Renal pelvis (tissue), 4 donors: ENCODE results near the gene RFX3. TPM values are rescaled to one million over a fixed set of nuclear protein-coding genes. Genes with fewer than 3 reads are reported as not detected.

Experiments used
- DNase-seq: peaks from one replicate; pipeline ENCODE4 v3.0.0-alpha.2; 2013
- polyA plus RNA-seq, 3 donors: library from polyadenylated mRNA; unstranded; fragments of 120-200 nt; gene quantifications; one replicate each; pipeline ENCODE4 v1.2.1, GENCODE V29; 2013; ENCODE audit not compliant: insufficient read length in 3 of 3

The RFX3 gene
- polyA plus RNA-seq, 3 donors = 14.0 to 21.3 (median 18.8) TPM

DNA sequence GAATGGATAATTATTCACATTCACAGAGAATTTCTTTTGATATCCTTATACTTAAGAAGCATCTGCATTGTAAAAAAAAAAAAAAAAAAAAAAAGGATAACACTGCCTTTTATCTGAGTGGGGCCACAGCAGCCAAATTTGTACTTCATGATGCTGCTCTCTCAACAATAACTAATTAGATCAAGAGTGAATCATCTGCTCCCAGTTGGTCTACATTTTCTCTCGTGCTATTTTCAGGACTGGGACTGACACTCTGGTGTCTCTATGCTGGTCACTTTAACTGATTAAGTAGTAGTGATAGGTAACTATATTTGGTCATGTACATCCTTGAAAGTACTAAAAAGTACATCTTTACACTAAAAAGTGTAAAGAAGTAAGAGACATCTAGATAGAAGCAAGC lies 90.1 kb downstream of the RFX3 start:
- no peak for DNase-seq

DNA sequence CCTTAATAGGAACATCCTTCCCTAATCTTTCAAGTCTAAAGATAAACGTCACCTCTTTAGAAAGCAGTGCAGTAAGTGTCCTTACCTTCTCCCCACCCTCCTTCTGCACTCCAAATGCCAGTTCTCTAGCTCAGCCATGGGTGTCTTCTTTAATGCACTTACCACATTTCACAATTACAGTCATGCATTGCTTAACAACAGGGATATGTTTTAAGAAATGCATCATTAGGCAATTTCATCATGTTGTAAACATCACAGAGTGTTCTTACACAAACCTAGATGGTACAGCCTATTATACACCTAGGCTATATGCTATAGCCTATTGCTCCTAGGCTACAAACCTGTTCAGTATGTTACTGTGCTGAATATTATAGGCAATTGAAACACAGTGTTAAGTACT lies 91.2 kb downstream of the RFX3 start:
- DNase-seq = no peak

DNA sequence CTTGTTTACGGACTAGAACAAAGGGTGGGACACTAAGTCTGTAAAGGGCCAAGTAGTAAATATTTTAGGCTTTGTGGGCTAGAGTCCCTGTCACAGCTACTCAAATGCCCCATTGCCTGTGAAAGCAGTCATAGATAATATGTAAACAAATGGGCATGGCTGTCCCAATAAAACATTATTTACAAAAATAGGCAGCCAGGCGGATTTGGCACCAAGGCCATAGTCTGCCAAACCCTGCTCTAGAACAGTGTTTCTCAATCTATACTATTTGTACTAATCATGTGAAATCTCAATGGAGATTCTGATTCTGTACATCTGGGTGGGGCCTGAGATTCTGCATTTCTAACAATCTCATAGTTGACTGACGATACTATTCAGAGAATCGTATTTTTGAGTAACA lies 92.0 kb downstream of the RFX3 start:
- DNase-seq = no peak

DNA sequence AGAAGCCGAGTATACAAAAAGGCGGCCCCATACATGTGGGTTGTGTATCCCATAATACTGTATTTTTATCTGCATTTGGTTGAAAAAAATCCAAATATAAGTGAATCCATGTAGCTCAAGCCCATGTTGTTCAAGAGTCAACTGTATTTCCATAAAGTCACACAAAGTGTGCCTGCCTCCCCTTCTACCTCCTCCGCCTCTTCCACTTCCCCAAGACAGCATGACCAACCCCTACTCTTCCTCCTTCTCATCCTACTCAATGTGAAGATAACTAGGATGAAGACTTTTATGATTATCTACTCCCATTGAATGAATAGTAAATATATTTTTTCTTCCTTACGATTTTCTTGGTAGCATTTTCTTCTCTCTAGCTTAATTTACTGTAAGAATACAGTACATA lies 92.7 kb downstream of the RFX3 start:
- no peak for DNase-seq

DNA sequence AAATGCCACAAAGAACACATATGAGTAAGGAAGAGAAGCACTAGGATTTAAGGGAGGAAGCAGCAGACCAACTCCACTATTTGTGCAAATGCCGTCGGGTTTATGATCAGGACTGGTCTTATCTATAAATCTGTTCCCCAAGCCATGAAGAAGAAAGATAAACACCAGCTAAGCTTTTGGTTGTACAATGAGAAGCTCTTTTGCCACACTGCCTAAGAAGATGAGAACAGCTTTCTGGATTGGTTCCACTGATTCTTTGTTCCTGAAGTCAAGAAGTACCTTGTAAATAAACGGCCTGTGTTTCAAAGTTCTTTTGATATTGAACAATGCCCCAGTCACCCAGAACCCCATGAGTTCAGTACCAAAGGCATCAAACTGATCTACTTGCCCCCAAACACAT lies 93.9 kb downstream of the RFX3 start:
- no peak for DNase-seq

DNA sequence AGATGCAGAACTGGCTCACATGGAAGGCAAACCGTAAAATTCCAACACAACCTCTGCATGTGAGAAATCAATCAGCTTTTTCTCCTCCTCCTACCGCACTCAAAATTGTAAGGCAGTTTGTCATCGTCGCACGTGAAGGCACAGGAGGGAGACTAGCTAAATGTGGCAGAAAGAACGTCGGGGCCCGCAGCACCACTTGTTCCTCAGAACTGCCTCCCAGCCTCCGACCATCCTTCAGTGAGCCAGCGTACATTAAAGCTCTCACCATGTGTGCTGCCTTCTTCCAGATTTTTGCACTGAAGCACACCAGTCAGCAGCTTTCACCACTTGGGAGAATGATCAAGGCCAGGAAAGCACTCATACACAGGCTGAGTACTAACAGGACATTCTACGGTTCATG lies 105.9 kb downstream of the RFX3 start:
- no peak for DNase-seq

DNA sequence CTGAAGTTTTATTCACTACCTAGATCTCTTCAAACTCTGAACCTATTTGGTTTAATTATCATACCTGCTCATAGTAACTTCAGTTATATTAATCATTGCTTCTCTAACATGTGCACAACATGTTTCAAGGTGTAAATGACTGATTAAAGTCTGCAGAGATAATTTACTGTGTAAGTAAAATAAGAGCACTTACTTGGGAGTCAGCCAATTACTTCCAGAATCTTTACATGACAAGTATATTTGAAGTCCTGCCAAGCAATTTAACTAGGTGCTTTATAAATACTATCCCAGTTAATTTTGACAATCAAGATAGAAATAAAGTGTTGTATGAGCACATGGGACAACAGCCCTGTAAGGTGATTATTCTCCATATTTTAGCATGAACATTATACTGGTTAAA lies 109.9 kb downstream of the RFX3 start:
- DNase-seq = no peak

DNA sequence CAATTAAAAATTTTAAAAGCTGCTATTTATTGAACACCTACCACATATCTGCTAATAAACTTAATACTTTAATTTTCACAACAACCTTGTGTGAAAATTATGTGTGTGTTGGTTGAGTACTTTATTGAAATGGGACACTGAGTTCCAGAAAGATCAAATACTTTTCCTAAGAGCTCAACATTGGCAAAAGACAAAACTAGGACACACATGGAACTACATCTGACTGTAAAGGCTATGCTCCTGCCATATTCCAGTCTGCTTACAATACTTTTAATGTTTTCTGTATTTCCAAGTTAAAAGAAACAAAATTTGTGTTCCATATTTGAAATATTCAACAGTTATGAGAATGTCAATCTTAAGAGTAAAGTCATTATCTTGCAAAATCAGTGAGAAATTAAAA lies 111.8 kb downstream of the RFX3 start:
- no peak for DNase-seq

DNA sequence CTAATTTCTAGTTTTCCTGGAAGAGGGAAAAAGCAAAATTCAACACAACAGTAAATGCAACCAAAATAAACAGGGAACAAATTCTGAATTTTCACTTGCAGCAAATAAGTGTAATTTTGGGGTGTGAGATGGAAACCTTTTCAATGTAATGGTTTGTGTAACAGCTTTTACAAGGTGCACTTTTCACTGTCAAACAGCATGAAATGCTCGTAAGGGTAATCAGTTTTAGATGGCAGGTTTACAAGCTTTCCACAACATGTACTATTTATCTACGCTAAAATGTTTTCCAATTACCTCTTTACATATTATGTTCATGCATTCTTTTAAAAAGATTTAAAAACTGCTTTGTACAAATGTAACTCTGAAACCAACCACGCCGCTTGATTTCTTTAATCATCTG lies 115.3 kb downstream of the RFX3 start:
- no peak for DNase-seq

DNA sequence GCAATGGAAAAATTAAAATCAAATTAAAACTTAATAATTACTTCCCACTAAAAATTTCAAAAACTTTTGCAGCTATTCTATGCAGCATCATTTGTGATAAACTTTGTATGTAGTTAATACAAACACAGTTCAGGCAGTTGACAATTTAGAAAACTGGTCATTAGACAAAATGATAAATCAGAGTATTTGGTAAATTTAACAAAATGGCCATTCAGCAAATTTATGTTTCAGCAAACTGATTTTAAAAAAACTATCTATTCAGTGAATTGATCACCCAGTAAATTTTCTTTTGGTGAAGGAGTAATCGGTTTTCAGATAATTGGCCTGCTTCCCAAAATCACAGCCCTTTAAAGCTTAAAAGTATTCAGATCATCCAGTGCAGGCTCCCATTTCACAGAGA lies 116.3 kb downstream of the RFX3 start:
- DNase-seq = no peak

DNA sequence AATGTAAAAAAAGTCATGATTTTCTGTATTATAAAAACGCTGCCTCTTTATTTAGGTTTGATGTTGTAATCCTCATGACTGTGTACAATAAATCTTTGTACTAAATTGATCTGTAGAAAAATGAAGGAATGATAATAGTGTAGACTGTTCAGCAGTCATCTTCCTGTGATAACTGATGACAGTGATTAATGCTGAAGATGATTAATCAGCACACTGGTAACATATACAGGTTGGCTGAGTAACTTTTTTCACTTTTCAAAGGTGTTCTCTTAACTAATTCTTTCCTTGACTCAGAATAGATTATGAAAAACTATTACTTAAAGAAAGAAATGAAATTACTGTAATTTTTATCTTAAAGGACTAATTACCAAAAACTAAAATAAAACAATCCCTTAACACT lies 122.5 kb downstream of the RFX3 start:
- DNase-seq = no peak

DNA sequence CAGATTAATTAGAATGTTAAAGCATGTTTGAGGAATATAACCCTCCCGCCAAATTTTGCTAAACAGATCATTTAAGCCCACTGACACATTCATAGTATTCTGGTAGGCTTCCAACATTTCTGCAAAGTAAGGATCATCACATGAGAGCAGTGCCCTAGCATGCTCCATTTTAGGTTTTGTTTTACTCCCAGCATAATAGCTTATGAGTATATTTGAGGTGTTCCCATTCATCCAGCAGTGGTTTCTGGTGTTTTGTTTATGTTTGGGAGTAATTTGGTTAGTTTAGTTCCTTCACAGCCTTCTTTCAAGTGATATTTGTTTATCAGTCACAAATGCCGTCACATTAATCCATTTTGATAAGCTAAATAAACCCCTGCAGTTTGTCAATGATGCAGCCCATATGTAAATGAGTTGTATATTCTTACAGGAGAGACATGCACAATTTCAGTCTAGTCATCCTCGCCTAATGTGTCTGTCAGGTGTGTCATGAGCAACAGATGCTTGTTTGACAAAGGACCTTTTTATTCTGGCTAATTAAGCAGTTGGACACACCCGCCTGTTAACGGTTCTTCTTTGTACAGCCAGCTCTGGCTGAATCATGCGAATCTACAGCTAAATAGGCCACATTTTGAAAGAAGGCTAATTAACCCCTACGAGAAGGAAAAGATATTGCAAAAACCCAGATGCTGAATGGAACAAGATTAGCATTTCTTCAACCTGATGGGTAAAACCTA lies 124.4 kb downstream of the RFX3 start:
- DNase-seq = no peak

DNA sequence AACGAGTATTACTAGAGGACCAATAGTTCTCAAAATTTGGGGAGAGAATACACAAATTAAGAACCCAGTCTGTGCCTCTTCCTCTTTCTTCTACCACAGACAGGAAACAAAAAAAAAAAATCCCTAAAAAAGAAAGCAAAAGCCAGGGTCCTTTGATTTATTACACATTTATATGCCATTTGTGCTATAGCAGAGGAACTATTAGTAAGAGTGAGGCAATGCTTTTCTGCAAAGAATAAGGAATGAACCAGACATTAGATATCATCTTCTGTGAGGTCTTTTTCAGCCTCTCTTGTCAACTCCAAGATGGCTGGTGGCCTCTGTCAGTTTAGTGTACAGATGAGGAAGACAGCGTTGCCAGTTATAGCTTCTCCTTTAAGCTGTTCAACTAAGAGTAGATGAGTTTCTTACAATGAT lies 127.6 kb downstream of the RFX3 start:
- no peak for DNase-seq

DNA sequence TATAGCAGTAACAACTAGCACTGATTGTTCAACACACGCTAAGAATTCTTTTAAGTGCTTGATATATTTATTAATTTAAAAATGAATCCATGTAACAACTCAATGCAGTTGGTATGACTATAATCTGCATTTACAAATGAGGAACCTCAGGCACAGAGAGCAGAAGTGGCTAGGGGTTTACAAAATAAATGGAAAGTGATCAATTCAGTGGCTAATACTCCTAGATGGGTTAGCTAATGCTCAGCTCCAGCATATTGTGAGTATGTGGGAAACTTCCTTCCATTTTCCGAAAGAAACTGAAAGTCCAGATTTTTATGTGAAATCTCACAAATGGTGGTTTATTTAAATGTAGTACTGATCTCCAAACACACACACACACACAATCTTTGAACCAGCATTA lies 128.0 kb downstream of the RFX3 start:
- no peak for DNase-seq

DNA sequence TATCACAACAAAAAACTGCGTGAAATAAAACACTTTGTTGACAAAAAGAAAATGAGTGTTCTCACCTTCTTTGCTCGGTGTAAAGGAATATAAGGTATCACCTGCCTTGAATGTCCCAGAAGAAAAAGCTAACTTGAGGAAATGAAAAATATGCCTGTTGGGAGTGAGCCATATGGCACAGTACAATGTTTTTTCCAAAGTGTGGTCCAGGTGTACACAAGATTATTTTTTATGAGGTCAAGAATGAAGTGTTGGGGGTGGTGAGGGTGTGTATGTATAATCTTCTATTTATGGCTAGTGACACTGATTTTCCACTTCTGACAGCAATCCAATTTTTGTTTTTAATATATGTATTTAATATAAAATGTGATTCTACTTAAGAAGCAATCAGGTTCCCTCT lies 134.4 kb downstream of the RFX3 start:
- no peak for DNase-seq

DNA sequence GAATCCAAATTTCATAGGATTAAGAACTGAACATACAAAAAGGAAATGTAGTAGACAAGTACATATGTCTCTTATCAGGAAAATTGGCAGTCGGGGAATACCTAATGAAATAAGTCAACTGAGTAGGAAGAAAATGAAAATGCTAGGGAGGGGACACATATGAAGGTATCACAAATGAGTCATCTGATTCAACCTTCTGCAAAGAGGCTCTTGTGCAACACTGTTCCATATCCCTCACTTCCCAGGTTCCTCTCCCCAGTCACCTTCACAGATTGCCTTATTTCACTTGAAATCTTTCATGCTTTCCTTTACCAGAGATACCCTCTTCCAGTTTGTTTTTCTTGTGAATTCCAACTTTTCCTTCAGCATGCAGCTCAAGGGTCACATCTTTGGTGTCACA lies 139.0 kb downstream of the RFX3 start:
- DNase-seq = no peak

DNA sequence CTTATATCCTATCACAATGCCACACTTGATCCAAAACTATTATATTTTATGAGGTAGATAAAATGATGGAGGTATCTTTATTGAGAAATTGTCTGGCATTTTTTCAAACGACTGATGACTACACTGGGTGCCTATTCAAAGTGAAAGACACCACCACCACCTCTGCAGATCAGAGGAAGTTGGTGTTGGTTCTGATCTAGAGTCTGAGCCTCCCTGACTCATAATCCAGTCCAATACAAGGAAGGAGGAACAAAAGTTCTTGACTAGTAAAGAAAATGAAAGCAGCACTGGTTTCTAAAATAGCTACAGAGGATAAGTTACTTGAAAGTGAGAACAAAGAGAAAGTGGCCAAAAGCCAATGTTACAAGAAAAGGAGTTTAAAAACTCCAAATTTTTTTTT lies 139.9 kb downstream of the RFX3 start:
- DNase-seq = no peak

DNA sequence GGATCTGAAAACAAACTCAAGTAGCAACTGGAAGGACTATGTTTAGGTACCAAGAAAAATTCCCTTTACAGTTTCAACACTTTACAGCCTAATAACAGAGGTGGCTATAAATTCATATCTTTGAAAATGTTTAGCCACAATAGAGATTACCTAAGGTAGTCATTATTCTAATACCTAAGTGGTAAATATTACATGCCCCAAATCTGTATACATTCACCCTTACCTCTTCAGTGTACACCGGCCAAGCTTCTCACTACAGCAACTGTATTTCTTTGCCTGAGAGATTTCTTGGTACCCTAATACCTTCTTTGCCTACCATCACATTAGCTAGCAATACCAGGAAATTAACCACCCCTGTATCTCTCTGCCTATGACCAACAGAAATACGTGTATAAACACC lies 154.0 kb downstream of the RFX3 start:
- DNase-seq = no peak

DNA sequence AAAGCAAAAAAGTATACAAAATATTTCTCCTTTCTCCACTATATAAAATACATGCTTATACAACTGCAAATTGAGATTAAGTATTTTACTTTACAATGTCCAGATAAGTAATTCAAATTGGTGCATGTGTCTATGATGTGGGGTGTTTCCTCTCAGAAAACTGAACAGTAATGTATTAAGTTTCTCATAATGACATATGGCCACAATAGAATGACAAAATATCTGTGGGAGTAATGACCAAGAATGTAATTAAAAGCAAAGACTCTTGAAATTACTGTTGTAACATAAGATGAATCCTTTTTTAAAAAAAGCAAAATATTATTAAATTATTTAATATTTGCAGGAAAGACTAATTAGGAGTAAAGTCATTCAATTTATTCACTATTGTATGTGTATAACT lies 155.1 kb downstream of the RFX3 start:
- DNase-seq = no peak

DNA sequence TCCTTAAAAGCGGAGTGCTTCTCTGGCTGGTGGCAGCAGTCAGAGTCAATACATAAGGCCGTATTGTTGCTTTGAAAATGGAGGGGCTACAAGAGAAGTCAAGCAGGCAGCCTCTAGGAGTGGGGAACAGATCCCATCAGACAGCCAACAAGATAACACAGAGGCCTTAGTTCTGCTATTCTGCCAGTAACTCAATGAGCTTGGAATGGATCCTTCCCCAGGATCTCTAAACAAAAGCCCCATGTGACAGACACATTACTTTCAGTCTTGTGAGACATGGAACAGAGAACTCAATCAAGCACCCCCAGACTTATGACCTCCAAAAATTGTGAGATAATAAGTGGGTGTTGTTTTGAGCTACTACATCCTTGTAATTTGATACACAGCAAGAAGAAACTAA lies 158.6 kb downstream of the RFX3 start:
- DNase-seq = no peak

DNA sequence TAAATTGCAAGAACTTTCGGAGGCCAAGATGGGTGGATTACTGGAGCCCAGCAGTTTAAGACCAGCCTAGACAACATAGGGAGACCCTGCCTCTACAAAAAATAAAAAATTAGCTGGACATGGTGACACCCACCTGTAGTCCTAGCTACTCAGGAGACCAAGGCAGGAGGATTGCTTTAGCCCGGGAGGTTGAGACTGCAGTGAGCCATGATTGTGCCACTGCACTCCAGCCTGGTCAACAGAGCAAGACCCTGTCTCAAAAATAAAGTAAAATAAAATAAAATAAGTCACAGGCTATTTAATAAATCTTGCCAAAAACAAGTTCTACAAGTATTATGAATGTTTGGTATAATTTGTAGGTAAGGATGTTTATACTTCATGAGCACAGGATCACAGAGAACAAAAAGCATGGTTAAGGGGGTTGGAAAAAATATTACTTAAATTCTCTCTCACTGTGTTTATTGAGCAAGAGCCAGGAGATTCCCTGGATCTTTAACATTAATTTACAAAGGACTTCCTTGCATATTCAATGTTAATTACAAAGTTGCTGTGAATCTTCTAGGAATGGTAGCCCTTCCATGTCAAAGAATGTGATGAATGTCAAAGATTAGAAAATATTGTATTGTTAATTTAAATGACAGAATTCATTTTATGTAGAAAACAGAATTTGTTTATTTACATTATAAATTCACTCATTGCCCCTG lies 164.0 kb downstream of the RFX3 start:
- DNase-seq = no peak

DNA sequence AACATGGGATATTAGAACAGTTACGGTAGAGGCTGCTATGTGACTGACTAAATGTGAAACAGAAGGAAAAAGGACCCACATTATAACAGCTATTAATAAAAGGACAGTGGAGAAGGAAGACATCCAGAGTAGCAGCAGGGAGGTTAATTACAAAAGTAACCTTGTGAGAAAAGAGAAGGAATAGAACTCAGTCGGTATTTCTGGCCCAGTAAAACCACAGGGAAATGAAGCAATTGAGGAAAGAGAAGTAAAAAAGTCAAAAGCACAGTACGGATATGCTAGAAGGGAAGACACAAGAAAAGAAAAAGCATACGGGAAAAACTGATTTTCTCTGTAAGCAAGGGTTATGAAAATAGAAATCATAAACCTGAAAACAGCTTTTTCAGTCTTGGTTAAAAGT lies 164.7 kb downstream of the RFX3 start:
- DNase-seq = no peak

DNA sequence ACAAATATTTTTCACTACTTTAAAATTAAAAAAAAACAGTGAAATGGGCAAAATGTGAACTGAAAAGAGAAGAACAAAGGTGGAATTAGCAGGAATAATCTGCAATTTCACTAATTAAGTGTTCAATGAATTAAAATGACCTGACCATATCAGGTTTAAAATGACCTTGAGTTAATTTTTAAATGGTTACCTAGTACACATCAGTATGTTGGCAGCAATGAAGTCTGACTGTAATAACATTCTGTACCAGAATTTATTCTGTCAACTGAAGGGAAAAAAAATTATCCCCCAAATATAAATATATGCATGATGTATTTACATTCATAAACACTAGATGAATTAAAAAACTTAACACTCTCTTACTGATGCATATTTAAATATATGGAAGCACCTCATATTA lies 165.6 kb downstream of the RFX3 start:
- no peak for DNase-seq

DNA sequence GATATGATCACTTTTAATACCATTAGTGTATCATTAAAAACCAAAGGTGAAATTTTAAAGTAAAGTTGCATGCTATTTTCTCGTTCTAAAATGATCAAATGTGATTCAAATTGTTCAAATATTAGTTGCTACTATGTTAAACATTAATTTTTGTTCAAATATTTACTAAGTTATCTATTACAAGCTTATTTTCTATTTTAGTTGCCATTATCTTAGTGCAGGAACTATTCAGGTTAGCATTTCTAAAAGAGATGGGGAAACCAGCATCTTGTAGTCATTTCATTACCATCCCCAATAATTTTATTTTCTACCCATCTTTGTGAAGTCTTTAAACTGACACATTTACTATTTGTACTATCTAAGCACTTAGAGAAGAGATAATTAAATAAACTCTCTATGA lies 166.0 kb downstream of the RFX3 start:
- DNase-seq = no peak
